HG03139 (cell line): ENCODE measurements around the gene PRR35.

Experiments
- ATAC-seq: cut with Tn5 transposase; IDR thresholded peaks from one replicate; pipeline ENCODE4 v1.9.1; 2021; ENCODE audit not compliant: unreplicated experiment

PRR35 gene

GRCh38 chr16:578232-578869 is 18.2 kb downstream of the PRR35 start:
- no peak for ATAC-seq

GRCh38 chr16:578870-579405 is 18.7 kb downstream of the PRR35 start:
- no peak for ATAC-seq

GRCh38 chr16:580141-580945 is 20.1 kb downstream of the PRR35 start:
- no peak for ATAC-seq

GRCh38 chr16:580946-581498 is 20.8 kb downstream of the PRR35 start:
- ATAC-seq: no peak

GRCh38 chr16:582218-582613 is 22.0 kb downstream of the PRR35 start:
- ATAC-seq: no peak

GRCh38 chr16:582614-583331 is 22.6 kb downstream of the PRR35 start:
- no peak for ATAC-seq

- no peak for ATAC-seq
These were observed 23.2 kb downstream of the PRR35 start for GRCh38 chr16:583470-583814.

- ATAC-seq: no peak
These were observed 23.8 kb downstream of the PRR35 start for GRCh38 chr16:583815-584591.

GRCh38 chr16:585351-585750 is 25.2 kb downstream of the PRR35 start:
- no peak for ATAC-seq

GRCh38 chr16:586047-586644 is 26.0 kb downstream of the PRR35 start:
- ATAC-seq: no peak

- ATAC-seq: no peak
These were observed 26.7 kb downstream of the PRR35 start for GRCh38 chr16:586645-587590.

- ATAC-seq: peak; percentile 1
These were observed 28.4 kb downstream of the PRR35 start for GRCh38 chr16:588639-588888.

GRCh38 chr16:588889-589657 is 28.9 kb downstream of the PRR35 start:
- ATAC-seq: peak; percentile 60

- peak; percentile 64 for ATAC-seq
These were observed 29.5 kb downstream of the PRR35 start, which contains the start of gene RAB40C for GRCh38 chr16:589658-590187. RAB40C (plus strand) TSS chr16:590066; CDS start chr16:590292, 226 bp downstream.

- ATAC-seq: no peak
These were observed 30.1 kb downstream of the PRR35 start for GRCh38 chr16:590188-590814.

- no peak for ATAC-seq
These were observed 30.6 kb downstream of the PRR35 start for GRCh38 chr16:590815-591200.

- ATAC-seq: no peak
These were observed 31.0 kb downstream of the PRR35 start for GRCh38 chr16:591231-591630.
